Keratinocyte (primary cell): ENCODE measurements around the gene PLD2. TPM values are rescaled to one million over a fixed set of nuclear protein-coding genes. Genes with fewer than 3 reads are reported as not detected.

ENCODE experiments used
- DNase-seq: peaks from one replicate; pipeline ENCODE4 v3.0.0-alpha.2; 2011; ENCODE audit warnings: low read depth, missing footprints, low spot score
- FAIRE-seq: peaks from 2 replicates; lab custom pipeline; 2011; peaks lifted over from hg19 to GRCh38; lab: Jason Lieb, UNC
- H2AFZ ChIP-seq: 2 replicates; pipeline ENCODE4 v1.6.0; 2012; ENCODE audit warnings: low read length, control low read depth, inconsistent platforms; ENCODE audit not compliant: control insufficient read depth
- H3K27ac ChIP-seq: 2 replicates; pipeline ENCODE4 v1.5.1; 2011; ENCODE audit warnings: low read length; ENCODE audit not compliant: control insufficient read depth, insufficient read depth
- H3K27me3 ChIP-seq: 3 replicates; pipeline ENCODE4 v1.6.0; 2011; ENCODE audit warnings: low read length; ENCODE audit not compliant: control insufficient read depth, insufficient read depth; ENCODE audit errors: extremely low read depth
- H3K36me3 ChIP-seq, 2 experiments: 2 replicates in 1 of 2; 3 replicates in 1 of 2; pipeline ENCODE4 v1.5.1; 2011; ENCODE audit warnings: low read length in 2 of 2, mild to moderate bottlenecking in 1 of 2; ENCODE audit not compliant: control insufficient read depth in 2 of 2, insufficient read depth in 2 of 2; ENCODE audit errors: extremely low read depth in 1 of 2
- H3K4me1 ChIP-seq: 3 replicates; pipeline ENCODE4 v1.5.1; 2011; ENCODE audit warnings: low read length; ENCODE audit not compliant: control insufficient read depth, insufficient read depth; ENCODE audit errors: extremely low read depth
- H3K4me2 ChIP-seq: 3 replicates; pipeline ENCODE4 v1.6.0; 2011; ENCODE audit warnings: low read depth, low read length; ENCODE audit not compliant: control insufficient read depth, insufficient read depth; ENCODE audit errors: extremely low read depth
- H3K4me3 ChIP-seq, 3 experiments: fragments of 200-600 bp in 1 of 3; sonication (generic) in 1 of 3; 2 replicates in 2 of 3; 3 replicates in 1 of 3; pipeline ENCODE4 v1.5.1; 2011 to 2016; ENCODE audit warnings: low read length in 3 of 3, mild to moderate bottlenecking in 3 of 3, control low read depth in 2 of 3, inconsistent platforms in 1 of 3, low read depth in 1 of 3, mixed read lengths in 1 of 3, mixed run types in 1 of 3, moderate library complexity in 1 of 3; ENCODE audit not compliant: control insufficient read depth in 2 of 3, insufficient read depth in 2 of 3; ENCODE audit errors: extremely low read depth in 1 of 3
- H3K79me2 ChIP-seq: 2 replicates; pipeline ENCODE4 v1.6.0; 2012; ENCODE audit warnings: low read length; ENCODE audit not compliant: control insufficient read depth, insufficient read depth
- H3K9ac ChIP-seq: 3 replicates; pipeline ENCODE4 v1.6.0; 2011; ENCODE audit warnings: low read length; ENCODE audit not compliant: control insufficient read depth, insufficient read depth; ENCODE audit errors: extremely low read depth
- H3K9me1 ChIP-seq: 3 replicates; pipeline ENCODE4 v1.6.0; 2011; ENCODE audit warnings: low read length; ENCODE audit not compliant: control insufficient read depth, insufficient read depth; ENCODE audit errors: extremely low read depth
- H3K9me3 ChIP-seq: 2 replicates; pipeline ENCODE4 v1.5.1; 2012; ENCODE audit warnings: low read depth, low read length; ENCODE audit not compliant: control insufficient read depth
- H4K20me1 ChIP-seq: 3 replicates; pipeline ENCODE4 v1.6.0; 2011; ENCODE audit warnings: low read length; ENCODE audit not compliant: control insufficient read depth, insufficient read depth; ENCODE audit errors: extremely low read depth
- CTCF ChIP-seq, 3 experiments: IDR thresholded peaks in 1 of 3; conservative IDR thresholded peaks in 1 of 3; optimal IDR thresholded peaks in 1 of 3; 2 replicates in 2 of 3; 3 replicates in 1 of 3; pipeline versions ENCODE3 to v1.5.1; 2011; ENCODE audit warnings: low read length in 3 of 3, mild to moderate bottlenecking in 3 of 3, moderate library complexity in 2 of 3, control low read depth in 1 of 3, inconsistent platforms in 1 of 3; ENCODE audit not compliant: insufficient read depth in 2 of 3; ENCODE audit errors: extremely low read depth in 1 of 3
- EZH2 ChIP-seq: IDR thresholded peaks from one replicate; pipeline ENCODE4 v1.6.1; 2012; ENCODE audit warnings: inconsistent platforms, mild to moderate bottlenecking, low read length, moderate library complexity
- dilution Hi-C: fragments of 300-500 bp; cut with MboI; formaldehyde crosslinking; loops from one replicate; pipeline ENCODE4 v1.7.0; 2020; ENCODE audit warnings: low sequenced_read_pairs; ENCODE audit not compliant: extremely low pct_ligation_motif_present
- polyA plus RNA-seq, 5 experiments: library from polyadenylated mRNA; depleted of rRNA in 3 of 5; stranded (reverse) in 3 of 5; stranded (forward) in 1 of 5; unstranded in 1 of 5; fragments of >200 nt; gene quantifications; 1 replicate in 1 of 5; 2 replicates in 3 of 5; 3 replicates in 1 of 5; pipeline versions ENCODE4 v1.2.1 to v1.2.3, GENCODE V29; 2011 to 2012; ENCODE audit warnings: missing spikeins in 2 of 5, low read depth in 1 of 5, low replicate concordance in 1 of 5

PLD2 gene
- polyA plus RNA-seq, 1 donor (not counting 4 experiments of a cell fraction or from before 2014, with no cell fraction given): 33.3 TPM

GRCh38 chr17:4808378-4808767 lies 1.4 kb downstream of the PLD2 start:
- H3K27me3 ChIP-seq: no peaks in the 10 kb centered on the region
- H3K4me3 ChIP-seq: peak overlapping the region in 2 of 3 experiments; percentile 64 to 72
- DNase-seq: no peak
- H3K9ac ChIP-seq: no peak overlapping the region
- peak overlapping the region; percentile 86 for H3K4me2 ChIP-seq
- peaks cover 15% of the 10 kb centered on the region for H3K4me1 ChIP-seq
- H3K79me2 ChIP-seq: peaks cover 4% of the 10 kb centered on the region
- H3K9me3 ChIP-seq: no peaks in the 10 kb centered on the region
- H2AFZ ChIP-seq: no peak overlapping the region
- H4K20me1 ChIP-seq: no peaks in the 10 kb centered on the region
- FAIRE-seq: no peak
- dilution Hi-C loops: no loop called here
- no peak overlapping the region for H3K27ac ChIP-seq
- peak in 1 of 3 experiments; percentile 54 for TF ChIP-seq CTCF (optimal IDR thresholded peaks at IDR 0.05 in 1 of 3, IDR thresholded peaks at IDR 0.05 in 1 of 3, conservative IDR thresholded peaks at IDR 0.05 in 1 of 3; ENCODE audit: extremely low read depth in 1 of 3, insufficient read depth in 2 of 3, low read length in 3 of 3)
- no peak for TF ChIP-seq EZH2
- H3K9me1 ChIP-seq: no peaks in the 10 kb centered on the region
- H3K36me3 ChIP-seq: peaks cover 15 to 16% of the 10 kb centered on the region in 2 experiments

- H3K27ac ChIP-seq: no peak overlapping the region
- H3K4me3 ChIP-seq: no peak overlapping the region
- H3K4me1 ChIP-seq: peaks cover 15% of the 10 kb centered on the region
- H3K9ac ChIP-seq: no peak overlapping the region
- peaks cover 4% of the 10 kb centered on the region for H3K79me2 ChIP-seq
- H3K36me3 ChIP-seq: peaks cover 22 to 24% of the 10 kb centered on the region in 2 experiments
- FAIRE-seq (no peak), DNase-seq (no peak)
- H4K20me1 ChIP-seq: no peaks in the 10 kb centered on the region
- no peak for TF ChIP-seq EZH2
- TF ChIP-seq CTCF (optimal IDR thresholded peaks at IDR 0.05 in 1 of 3, IDR thresholded peaks at IDR 0.05 in 1 of 3, conservative IDR thresholded peaks at IDR 0.05 in 1 of 3; ENCODE audit: extremely low read depth in 1 of 3, insufficient read depth in 2 of 3, low read length in 3 of 3): no peak
- no peaks in the 10 kb centered on the region for H3K9me1 ChIP-seq
- no peaks in the 10 kb centered on the region for H3K9me3 ChIP-seq
- no peak overlapping the region for H2AFZ ChIP-seq
- dilution Hi-C loops: no loop called here
- H3K4me2 ChIP-seq: no peak overlapping the region
- no peaks in the 10 kb centered on the region for H3K27me3 ChIP-seq
These were observed 3.8 kb downstream of the PLD2 start for GRCh38 chr17:4810696-4811290.
